ENCODE data around the gene MT1M. TPM values are rescaled to one million over a fixed set of nuclear protein-coding genes. Genes with fewer than 3 reads are reported as not detected.
"Not testable (repeated sequence)": the region's sequence is repeated elsewhere in the genome, so short reads cannot be mapped to it uniquely, and the experiment has no call there.

MT1M gene
- total RNA-seq, 1 experiment from 2014 or later = not detected

DNA sequence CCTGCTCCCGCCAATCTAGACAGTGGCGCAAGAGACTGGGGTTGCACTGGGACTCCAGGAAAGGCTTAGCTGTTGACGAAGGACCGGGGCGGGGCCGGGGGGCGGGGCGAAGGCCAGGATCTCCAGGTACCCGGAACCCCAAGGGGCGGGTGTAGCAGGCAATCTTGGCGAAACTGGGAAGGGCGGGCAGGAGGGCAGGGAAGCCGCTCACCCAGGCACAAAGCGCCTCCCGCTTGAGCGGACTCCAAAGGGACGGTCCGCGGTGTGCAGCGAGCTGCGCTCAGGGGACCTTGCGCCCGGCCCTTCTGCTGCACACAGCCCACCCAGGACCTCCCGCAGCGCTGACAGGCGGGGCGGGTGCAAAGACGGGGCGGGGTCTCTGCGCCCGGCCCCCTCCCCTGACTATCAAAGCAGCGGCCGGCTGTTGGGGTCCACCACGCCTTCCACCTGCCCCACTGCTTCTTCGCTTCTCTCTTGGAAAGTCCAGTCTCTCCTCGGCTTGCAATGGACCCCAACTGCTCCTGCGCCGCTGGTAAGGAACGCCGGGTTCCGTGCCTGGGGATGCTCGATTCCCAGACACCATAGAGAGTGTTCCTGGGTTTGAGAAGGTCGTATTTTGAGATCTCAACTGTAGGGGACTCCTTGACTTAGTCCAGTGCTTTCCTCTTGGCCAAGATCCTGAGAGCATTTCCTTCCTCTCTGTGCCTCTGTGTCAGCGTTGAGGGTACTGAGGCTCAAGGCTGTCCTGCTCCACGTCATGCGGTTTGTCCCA is 25.3 kb downstream of the MT1M start, which contains the start of gene MT1F:
TSS of gene MT1F (plus strand) at position 405 of the 772 bp plus-strand sequence. CDS start at position 505, 100 bp downstream.
- Mint-ChIP-seq H3K9me3 (ENCODE audit: low read depth, unreplicated experiment) (no peaks in the 10 kb centered on the region), H3K36me3 (ENCODE audit: insufficient read depth, unreplicated experiment) (peaks cover 12% of the 10 kb centered on the region), H3K4me1 (ENCODE audit: low read depth, unreplicated experiment) (no peaks in the 10 kb centered on the region), H3K27ac (ENCODE audit: unreplicated experiment) (peak within 1 kb of the TSS; percentile 11), H3K4me3 (ENCODE audit: low read depth, unreplicated experiment) (peak within 1 kb of the TSS; percentile 75), H3K27me3 (ENCODE audit: unreplicated experiment) (peaks cover 38% of the 10 kb centered on the region)
- no TSS peak for BruUV-seq (replicated peaks)
- DNase-seq = peak; percentile 83
- intact Hi-C loops (cut with micrococcal nuclease; ENCODE audit: unreplicated experiment) = no loop called here
- TF ChIP-seq CTCF (IDR thresholded peaks at IDR 0.05; ENCODE audit: unreplicated experiment) = no peak
- CTCF ChIA-PET = interaction anchor here (0.6 to 0.9 kb wide), 6 partner anchors 27 to 737 kb away, joined by 3 to 5 read pairs (median 3); no protein-coding TSS in a partner anchor

GRCh38 chr16:56658327-56658875 is 25.9 kb downstream of the MT1M start:
- Mint-ChIP-seq H3K4me1 (ENCODE audit: low read depth, unreplicated experiment) (no peaks in the 10 kb centered on the region), H3K27me3 (ENCODE audit: unreplicated experiment) (peaks cover 38% of the 10 kb centered on the region), H3K27ac (ENCODE audit: unreplicated experiment) (peak overlapping the region; percentile 11), H3K9me3 (ENCODE audit: low read depth, unreplicated experiment) (no peaks in the 10 kb centered on the region), H3K4me3 (ENCODE audit: low read depth, unreplicated experiment) (peak overlapping the region; percentile 75), H3K36me3 (ENCODE audit: insufficient read depth, unreplicated experiment) (peaks cover 12% of the 10 kb centered on the region)
- TF ChIP-seq CTCF (IDR thresholded peaks at IDR 0.05; ENCODE audit: unreplicated experiment) = no peak
- CTCF ChIA-PET = interaction anchor here (0.9 kb wide), 1 partner anchor 55 kb away, joined by 3 read pairs; no protein-coding TSS in a partner anchor
- no peak for DNase-seq
- BruUV-seq (replicated peaks) = no TSS peak
- intact Hi-C loops (cut with micrococcal nuclease; ENCODE audit: unreplicated experiment) = no loop called here

DNA sequence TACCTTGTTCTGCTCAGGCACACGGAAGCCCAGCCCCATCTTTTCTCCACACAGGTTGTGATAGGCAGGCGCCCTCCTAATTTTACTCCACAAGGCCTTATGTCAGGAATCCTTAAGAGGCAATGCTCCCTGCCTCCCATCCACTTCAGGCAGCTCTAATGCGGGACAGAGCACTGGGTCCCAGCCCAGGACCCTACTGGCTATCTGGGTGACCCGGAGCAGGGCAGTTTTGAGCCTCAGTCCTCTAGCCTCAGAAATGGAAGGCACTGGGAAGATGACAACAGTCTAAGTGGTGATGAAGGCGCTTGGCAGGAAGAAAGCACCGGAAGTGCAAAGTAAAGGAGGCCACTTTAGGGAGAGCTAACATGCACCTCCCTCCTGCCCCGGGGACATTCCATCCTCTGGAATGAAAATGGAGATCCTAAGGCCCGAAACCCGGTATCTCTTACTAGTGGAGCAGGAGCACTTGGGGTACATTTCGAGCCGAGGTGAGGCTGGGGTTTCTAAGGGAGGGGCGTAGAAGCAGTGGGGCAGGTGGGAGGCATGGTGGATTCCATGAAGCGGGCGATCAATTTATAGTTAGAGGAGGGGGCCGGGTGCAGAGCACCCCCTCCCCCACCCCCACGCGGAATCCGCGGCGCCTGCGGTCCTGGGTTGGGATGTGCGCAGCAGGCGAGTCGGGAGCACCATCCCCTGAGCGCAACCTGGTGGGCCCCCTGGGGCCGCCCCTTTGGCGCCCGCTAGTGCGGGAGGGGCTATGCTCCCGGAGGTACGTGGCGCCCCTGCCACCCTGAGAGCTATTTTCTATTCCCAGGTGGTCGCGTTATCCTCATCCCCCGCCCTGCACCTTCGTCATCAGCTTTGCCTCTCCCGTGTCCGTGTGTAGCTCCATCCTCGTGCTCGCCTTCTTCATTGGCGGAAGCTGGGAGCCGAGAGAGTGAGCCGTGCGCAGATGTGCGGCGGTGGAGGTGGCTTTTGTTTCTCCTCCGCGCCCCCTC is 30.2 kb downstream of the MT1M start:
- Mint-ChIP-seq H3K27me3 (ENCODE audit: unreplicated experiment) (peaks cover 80% of the 10 kb centered on the region), H3K27ac (ENCODE audit: unreplicated experiment) (no peak overlapping the region), H3K9me3 (ENCODE audit: low read depth, unreplicated experiment) (no peaks in the 10 kb centered on the region), H3K4me3 (ENCODE audit: low read depth, unreplicated experiment) (no peak overlapping the region), H3K36me3 (ENCODE audit: insufficient read depth, unreplicated experiment) (peaks cover 5% of the 10 kb centered on the region), H3K4me1 (ENCODE audit: low read depth, unreplicated experiment) (no peaks in the 10 kb centered on the region)
- CTCF ChIA-PET = interaction anchor here (0.6 kb wide), 2 partner anchors 17 to 38 kb away, joined by 4 to 5 read pairs; no protein-coding TSS in a partner anchor
- intact Hi-C loops (cut with micrococcal nuclease; ENCODE audit: unreplicated experiment) = no loop called here
- no peak for TF ChIP-seq CTCF (IDR thresholded peaks at IDR 0.05; ENCODE audit: unreplicated experiment)
- BruUV-seq (replicated peaks) = no TSS peak
- no peak for DNase-seq

DNA sequence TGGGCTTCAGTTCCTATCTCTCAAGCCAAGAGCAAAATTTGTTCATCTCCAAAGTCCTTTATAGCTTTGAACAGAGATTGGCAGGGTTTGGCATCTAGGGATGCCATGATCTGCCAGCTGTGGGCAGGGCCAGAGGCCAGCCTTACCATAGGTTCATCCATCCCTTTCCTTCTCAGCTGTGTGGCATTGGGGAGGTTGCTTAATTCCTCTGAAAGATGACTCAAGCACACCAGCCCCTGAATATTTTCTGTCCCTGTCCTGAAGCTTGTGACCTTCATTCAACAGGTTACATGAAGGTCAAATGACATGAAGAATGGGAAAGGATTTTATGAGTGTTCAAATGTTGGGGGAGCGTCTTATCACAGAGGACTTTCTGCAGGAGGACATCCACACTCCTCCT is 32.0 kb downstream of the MT1M start:
- no peaks in the 10 kb centered on the region for H3K9me3 Mint-ChIP-seq (ENCODE audit: low read depth, unreplicated experiment)
- BruUV-seq (replicated peaks) = no TSS peak
- no peak overlapping the region for H3K4me3 Mint-ChIP-seq (ENCODE audit: low read depth, unreplicated experiment)
- H3K27ac Mint-ChIP-seq (ENCODE audit: unreplicated experiment) = no peak overlapping the region
- H3K4me1 Mint-ChIP-seq (ENCODE audit: low read depth, unreplicated experiment) = no peaks in the 10 kb centered on the region
- TF ChIP-seq CTCF (IDR thresholded peaks at IDR 0.05; ENCODE audit: unreplicated experiment) = no peak
- no peaks in the 10 kb centered on the region for H3K36me3 Mint-ChIP-seq (ENCODE audit: insufficient read depth, unreplicated experiment)
- DNase-seq = no peak
- CTCF ChIA-PET = no interaction called here
- peaks cover 98% of the 10 kb centered on the region for H3K27me3 Mint-ChIP-seq (ENCODE audit: unreplicated experiment)
- intact Hi-C loops (cut with micrococcal nuclease; ENCODE audit: unreplicated experiment) = no loop called here

- H3K4me3 Mint-ChIP-seq (ENCODE audit: low read depth, unreplicated experiment); BruUV-seq (replicated peaks); DNase-seq; H3K4me1 Mint-ChIP-seq (ENCODE audit: low read depth, unreplicated experiment); intact Hi-C loops (cut with micrococcal nuclease; ENCODE audit: unreplicated experiment); H3K9me3 Mint-ChIP-seq (ENCODE audit: low read depth, unreplicated experiment); H3K36me3 Mint-ChIP-seq (ENCODE audit: insufficient read depth, unreplicated experiment); CTCF ChIA-PET; H3K27ac Mint-ChIP-seq (ENCODE audit: unreplicated experiment): not testable (repeated sequence)
- H3K27me3 Mint-ChIP-seq (ENCODE audit: unreplicated experiment) = peaks cover 99% of the 10 kb centered on the region
Observed at GRCh38 chr16:56665286-56666261, 33.1 kb downstream of the MT1M start.

Measured in Calu3 (cell line).